A673 (cell line): ENCODE measurements around the gene TOLLIP.

Experiments
- CTCF ChIP-seq: fragments of 300-800, 200-600 bp; sonication (generic); conservative IDR thresholded peaks from 2 replicates; pipeline ENCODE4 v1.5.1; 2017; ENCODE audit warnings: low read depth, mild to moderate bottlenecking, antibody characterized with exemption, low read length, moderate library complexity, mixed read lengths
- EZH2 ChIP-seq: fragments of 200-600 bp; sonication (generic); IDR thresholded peaks from 2 replicates; pipeline ENCODE4 v1.6.1; 2017; ENCODE audit warnings: borderline replicate concordance, low read depth, mild to moderate bottlenecking, mixed read lengths, antibody characterized with exemption, low read length; ENCODE audit not compliant: poor library complexity, severe bottlenecking

GRCh38 chr11:1271406-1271805, 38.0 kb downstream of the TOLLIP start:
- TF ChIP-seq CTCF (no peak), EZH2 (no peak)
